ENCODE results near the gene SPRED3. TPM values are rescaled to one million over a fixed set of nuclear protein-coding genes. Genes with fewer than 3 reads are reported as not detected.

SPRED3 gene
- total RNA-seq, 6 experiments from 2014 or later: 0.12 to 0.37 (median 0.22) TPM; not detected in 2

- peaks cover 0 to 9% (median 0%) of the 10 kb centered on the region in 4 donors for H3K4me1 ChIP-seq
- TF ChIP-seq CTCF (IDR thresholded peaks at IDR 0.05): no peak
- TF ChIP-seq POLR2A (IDR thresholded peaks at IDR 0.05): no peak
- WGBS (ENCODE audit: insufficient coverage, low coverage, low lambda C conversion rate, missing lambda C conversion rate): 76% methylated on average over 3 of the region's 10 CpGs
- no peaks in the 10 kb centered on the region for H3K27me3 ChIP-seq
- no peak for DNase-seq
- no peaks in the 10 kb centered on the region for H3K9me3 ChIP-seq
- peaks cover 0 to 48% (median 21%) of the 10 kb centered on the region in 4 donors for H3K36me3 ChIP-seq
- H3K27ac ChIP-seq: no peak overlapping the region
- H3K4me3 ChIP-seq: no peak overlapping the region
- intact Hi-C loops (cut with DNase I): no loop called here
- ATAC-seq: no peak
These were observed 5.3 kb upstream of the SPRED3 start for GRCh38 chr19:38383184-38383583.

- Histone ChIP-seq H3K4me3 (no peak overlapping the region), H3K9me3 (no peaks in the 10 kb centered on the region), H3K27me3 (no peaks in the 10 kb centered on the region), H3K4me1 (peaks cover 0 to 9% (median 0%) of the 10 kb centered on the region in 4 donors), H3K27ac (no peak overlapping the region), H3K36me3 (peaks cover 0 to 45% (median 21%) of the 10 kb centered on the region in 4 donors)
- WGBS (ENCODE audit: insufficient coverage, low coverage, low lambda C conversion rate, missing lambda C conversion rate): 100% methylated on average over 1 of the region's 2 CpGs
- ATAC-seq: no peak
- TF ChIP-seq CTCF (IDR thresholded peaks at IDR 0.05) (no peak), POLR2A (IDR thresholded peaks at IDR 0.05) (no peak)
- intact Hi-C loops (cut with DNase I): no loop called here
- no peak for DNase-seq
These were observed 4.8 kb upstream of the SPRED3 start for GRCh38 chr19:38383743-38384142.

- TF ChIP-seq CTCF (IDR thresholded peaks at IDR 0.05) (peak in 1 of 4 donors; percentile 11), POLR2A (IDR thresholded peaks at IDR 0.05) (no peak)
- H3K4me1 ChIP-seq: peaks cover 0 to 9% (median 0%) of the 10 kb centered on the region in 4 donors
- H3K4me3 ChIP-seq: no peak overlapping the region
- no peak for ATAC-seq
- no peak for DNase-seq
- H3K27ac ChIP-seq: no peak overlapping the region
- H3K27me3 ChIP-seq: no peaks in the 10 kb centered on the region
- 80% methylated on average over 2 of the region's 10 CpGs for WGBS (ENCODE audit: insufficient coverage, low coverage, low lambda C conversion rate, missing lambda C conversion rate)
- peaks cover 0 to 38% (median 18%) of the 10 kb centered on the region in 4 donors for H3K36me3 ChIP-seq
- H3K9me3 ChIP-seq: no peaks in the 10 kb centered on the region
- intact Hi-C loops (cut with DNase I): no loop called here
These were observed 4.1 kb upstream of the SPRED3 start for GRCh38 chr19:38384209-38385027.

- peaks cover 0 to 33% (median 18%) of the 10 kb centered on the region in 4 donors for H3K36me3 ChIP-seq
- ATAC-seq (no peak), DNase-seq (no peak)
- H3K9me3 ChIP-seq: no peaks in the 10 kb centered on the region
- intact Hi-C loops (cut with DNase I): no loop called here
- no peak for TF ChIP-seq POLR2A (IDR thresholded peaks at IDR 0.05)
- TF ChIP-seq CTCF (IDR thresholded peaks at IDR 0.05): no peak
- H3K4me3 ChIP-seq: no peak overlapping the region
- WGBS (ENCODE audit: insufficient coverage, low coverage, low lambda C conversion rate, missing lambda C conversion rate): 49% methylated on average over 6 of the region's 40 CpGs
- H3K4me1 ChIP-seq: peaks cover 0 to 9% (median 0%) of the 10 kb centered on the region in 4 donors
- H3K27me3 ChIP-seq: no peaks in the 10 kb centered on the region
- no peak overlapping the region for H3K27ac ChIP-seq
These were observed 3.3 kb upstream of the SPRED3 start for GRCh38 chr19:38385057-38385803.
